K562 (cell line): ENCODE measurements around the gene PDE9A. TPM values are rescaled to one million over a fixed set of nuclear protein-coding genes. Genes with fewer than 3 reads are reported as not detected.

ENCODE experiments used
- ATAC-seq: fragments of 200-7000 bp; cut with Tn5 transposase; 3 replicates; pipeline ENCODE4 v1.9.1; 2020; ENCODE audit warnings: moderate library complexity
- BruUV-seq: library from RNA; stranded (reverse); fragments of 400-500 nt; replicated peaks from 2 replicates; lab custom pipeline; 2021; lab: Mats Ljungman, UMichigan
- CTCF ChIA-PET: fragments of 300-600 bp; formaldehyde crosslinking; extraction: SDS; loops from one replicate; lab custom pipeline; 2021; ENCODE audit warnings: low intra/inter-chr PET ratio; lab: Yijun Ruan, JAX
- POLR2A ChIA-PET: fragments of 300-600, 350-650 bp; sonication (Branson Sonifier 250); formaldehyde crosslinking; extraction: SDS; loops from one replicate; lab custom pipeline; 2021; ENCODE audit warnings: antibody characterized with exemption, inconsistent platforms; lab: Yijun Ruan, JAX
- DNase-seq, 4 experiments: peaks; one replicate each; pipeline versions ENCODE4 v3.0.0 to v3.0.0-alpha.2; 2011 to 2018; ENCODE audit warnings: low spot score in 3 of 4, mixed read lengths in 3 of 4; ENCODE audit errors: extremely low read depth in 1 of 4
- FAIRE-seq: peaks from 2 replicates; lab custom pipeline; 2011; peaks lifted over from hg19 to GRCh38; lab: Jason Lieb, UNC
- H2AFZ ChIP-seq: 2 replicates; pipeline ENCODE4 v1.6.0; 2011; ENCODE audit warnings: low read depth, low read length, control low read depth, inconsistent platforms
- H3K27ac ChIP-seq: fragments of 200-600 bp; 3 replicates; pipeline ENCODE4 v1.8.0; 2011; ENCODE audit warnings: low read depth, mild to moderate bottlenecking, control low read depth, inconsistent platforms, low read length, moderate library complexity, mixed read lengths; ENCODE audit errors: extremely low read depth
- H3K27me3 ChIP-seq, 2 experiments: fragments of 300-600 bp in 1 of 2; 2 replicates in 1 of 2; 3 replicates in 1 of 2; pipeline versions ENCODE4 v1.6.0 to v1.8.0; 2011; ENCODE audit warnings: inconsistent platforms in 2 of 2, low read length in 2 of 2, mild to moderate bottlenecking in 1 of 2, mixed read lengths in 1 of 2, moderate library complexity in 1 of 2; ENCODE audit not compliant: control insufficient read depth in 2 of 2, insufficient read depth in 2 of 2
- H3K36me3 ChIP-seq: fragments of 300-600 bp; 3 replicates; pipeline ENCODE4 v1.8.0; 2011; ENCODE audit warnings: mild to moderate bottlenecking, low read length, inconsistent platforms; ENCODE audit not compliant: control insufficient read depth, insufficient read depth
- H3K4me1 ChIP-seq, 2 experiments: fragments of 200-600 bp in 1 of 2; replicated peaks in 1 of 2; 2 replicates in 1 of 2; 3 replicates in 1 of 2; pipeline versions ENCODE4 v1.5.1 to v1.8.0; 2011; ENCODE audit warnings: inconsistent platforms in 2 of 2, low read length in 2 of 2, mild to moderate bottlenecking in 1 of 2, mixed read lengths in 1 of 2, moderate library complexity in 1 of 2; ENCODE audit not compliant: control insufficient read depth in 2 of 2, insufficient read depth in 2 of 2
- H3K4me2 ChIP-seq: 2 replicates; pipeline ENCODE4 v1.6.1; 2011; ENCODE audit warnings: low read length, control low read depth, inconsistent platforms, mixed read lengths; ENCODE audit not compliant: insufficient read depth
- H3K4me3 ChIP-seq: fragments of 200-600 bp; sonication (generic), shearing (Covaris generic); 2 replicates; pipeline ENCODE4 v1.5.1; 2016; ENCODE audit warnings: control low read depth, inconsistent platforms
- H3K79me2 ChIP-seq: fragments of 200-600 bp; 3 replicates; pipeline ENCODE4 v1.8.0; 2011; ENCODE audit warnings: low read length, inconsistent platforms; ENCODE audit not compliant: control insufficient read depth, insufficient read depth
- H3K9ac ChIP-seq, 2 experiments: 2 replicates each; pipeline versions ENCODE4 v1.6.0 to v1.6.1; 2011; ENCODE audit warnings: low read depth in 2 of 2, low read length in 2 of 2, control low read depth in 1 of 2, inconsistent platforms in 1 of 2, mild to moderate bottlenecking in 1 of 2, mixed read lengths in 1 of 2; ENCODE audit not compliant: insufficient read depth in 1 of 2
- H3K9me1 ChIP-seq: one replicate; pipeline ENCODE4 v1.6.0; 2011; ENCODE audit warnings: inconsistent platforms, mild to moderate bottlenecking, low read length, moderate library complexity; ENCODE audit not compliant: control insufficient read depth, insufficient read depth
- H3K9me3 ChIP-seq: replicated peaks from 2 replicates; pipeline ENCODE4 v1.5.1; 2011; ENCODE audit warnings: low read depth, low read length, inconsistent platforms; ENCODE audit not compliant: control insufficient read depth, insufficient read depth
- H4K20me1 ChIP-seq: replicated peaks from 2 replicates; pipeline ENCODE4 v1.6.1; 2011; ENCODE audit warnings: low read length, inconsistent platforms, mixed read lengths; ENCODE audit not compliant: control insufficient read depth, insufficient read depth
- RBM25 ChIP-seq: fragments of 200-400 bp; formaldehyde crosslinking; IDR thresholded peaks from 2 replicates; pipeline ENCODE4 v1.6.1; 2018; ENCODE audit warnings: low read length, low read depth, moderate library complexity; ENCODE audit not compliant: severe bottlenecking
- ZNF165 ChIP-seq: fragments of 250-450 bp; sonication (Bioruptor Pico); IDR thresholded peaks from 2 replicates; pipeline ENCODE4 v1.4.0; 2020; ENCODE audit warnings: borderline replicate concordance
- ZNF318 ChIP-seq, 2 experiments: fragments of 450-650 bp; IDR thresholded peaks; 2 replicates each; pipeline ENCODE4 v1.6.1; 2016; ENCODE audit warnings: mild to moderate bottlenecking in 2 of 2, borderline replicate concordance in 1 of 2, low read depth in 1 of 2, moderate library complexity in 1 of 2
- WGBS: fragments of 100-300 bp; shearing (Covaris generic); methylation state at CpG from one replicate; pipeline ENCODE4 v1.1.6; 2016; ENCODE audit warnings: low coverage, mixed read lengths; ENCODE audit not compliant: insufficient coverage; ENCODE audit errors: missing lambda C conversion rate; 5-methylcytosine and 5-hydroxymethylcytosine counted together
- in situ Hi-C: fragments of 300-500 bp; cut with MboI; formaldehyde crosslinking; loops from 4 replicates; pipeline ENCODE4 v1.15.0; 2018; ENCODE audit warnings: inconsistent platforms, mixed read lengths
- intact Hi-C: fragments of 100-400 bp; cut with micrococcal nuclease; formaldehyde crosslinking; loops from 2 replicates; pipeline ENCODE4 v1.14.2; 2022
- polyA plus RNA-seq, 8 experiments: library from polyadenylated mRNA; depleted of rRNA in 4 of 8; stranded (reverse) in 5 of 8; unstranded in 3 of 8; fragments of >200 nt; fragmentation: Nextera tagmentation in 2 of 8; fragmentation: Illumina TruSeq in 1 of 8; extraction: Ambion mirVana in 2 of 8; extraction: Trizol in 1 of 8; gene quantifications; 2 replicates each; pipeline versions ENCODE4 v1.2.1 to v1.2.3, GENCODE V29; 2011 to 2014; ENCODE audit warnings: inconsistent platforms in 1 of 8, missing spikeins in 1 of 8
- total RNA-seq, 7 experiments: library from RNA; depleted of rRNA in 6 of 7; stranded (reverse); fragments of >200 nt in 6 of 7; fragmentation: Illumina TruSeq in 2 of 7; extraction: Trizol in 2 of 7; gene quantifications; 2 replicates each; pipeline versions ENCODE4 v1.2.1 to v1.2.3, GENCODE V29; 2011 to 2021; ENCODE audit warnings: low replicate concordance in 1 of 7
- TF ChIP-seq, protein P1 (sequence below), 3 experiments: IDR thresholded peaks in 2 of 3; conservative IDR thresholded peaks in 1 of 3; 2 replicates each; pipeline ENCODE4 v1.5.1; 2011 to 2012; ENCODE audit warnings: low read length in 3 of 3, mild to moderate bottlenecking in 3 of 3, control low read depth in 2 of 3, improper control_type of control experiment in 1 of 3, inconsistent platforms in 1 of 3, low read depth in 1 of 3, mixed read lengths in 1 of 3, moderate library complexity in 1 of 3; ENCODE audit not compliant: insufficient read depth in 2 of 3

The PDE9A gene
- total and polyA plus RNA-seq, 9 of the 15 experiments (the other 6 are each of a cell fraction or from before 2014, with no cell fraction given) = 0.07 to 0.27 TPM; not detected in 7

GRCh38 chr21:42678618-42679295 lies 25.3 kb downstream of the PDE9A start:
- Histone ChIP-seq H3K27ac (no peak overlapping the region), H3K9me3 (no peaks in the 10 kb centered on the region), H3K4me2 (no peak overlapping the region), H3K9me1 (no peaks in the 10 kb centered on the region), H4K20me1 (peaks cover 19% of the 10 kb centered on the region), H3K79me2 (no peaks in the 10 kb centered on the region), H3K9ac (no peak overlapping the region), H3K36me3 (no peaks in the 10 kb centered on the region), H3K4me3 (no peak overlapping the region), H3K27me3 (peaks cover 76 to 98% of the 10 kb centered on the region in 2 experiments), H3K4me1 (no peaks in the 10 kb centered on the region), H2AFZ (no peak overlapping the region)
- CTCF ChIA-PET = no interaction called here
- TF ChIP-seq, protein P1, sequence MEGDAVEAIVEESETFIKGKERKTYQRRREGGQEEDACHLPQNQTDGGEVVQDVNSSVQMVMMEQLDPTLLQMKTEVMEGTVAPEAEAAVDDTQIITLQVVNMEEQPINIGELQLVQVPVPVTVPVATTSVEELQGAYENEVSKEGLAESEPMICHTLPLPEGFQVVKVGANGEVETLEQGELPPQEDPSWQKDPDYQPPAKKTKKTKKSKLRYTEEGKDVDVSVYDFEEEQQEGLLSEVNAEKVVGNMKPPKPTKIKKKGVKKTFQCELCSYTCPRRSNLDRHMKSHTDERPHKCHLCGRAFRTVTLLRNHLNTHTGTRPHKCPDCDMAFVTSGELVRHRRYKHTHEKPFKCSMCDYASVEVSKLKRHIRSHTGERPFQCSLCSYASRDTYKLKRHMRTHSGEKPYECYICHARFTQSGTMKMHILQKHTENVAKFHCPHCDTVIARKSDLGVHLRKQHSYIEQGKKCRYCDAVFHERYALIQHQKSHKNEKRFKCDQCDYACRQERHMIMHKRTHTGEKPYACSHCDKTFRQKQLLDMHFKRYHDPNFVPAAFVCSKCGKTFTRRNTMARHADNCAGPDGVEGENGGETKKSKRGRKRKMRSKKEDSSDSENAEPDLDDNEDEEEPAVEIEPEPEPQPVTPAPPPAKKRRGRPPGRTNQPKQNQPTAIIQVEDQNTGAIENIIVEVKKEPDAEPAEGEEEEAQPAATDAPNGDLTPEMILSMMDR (IDR thresholded peaks at IDR 0.05 in 2 of 3, conservative IDR thresholded peaks at IDR 0.05 in 1 of 3; ENCODE audit: insufficient read depth in 2 of 3, low read depth in 1 of 3, low read length in 3 of 3) = no peak
- TF ChIP-seq ZNF165 = no peak
- TF ChIP-seq ZNF318 (IDR thresholded peaks at IDR 0.05; ENCODE audit: borderline replicate concordance in 1 of 2, low read depth in 1 of 2) = no peak
- no peak for TF ChIP-seq RBM25
- ATAC-seq = no peak
- WGBS = 9% methylated on average over 22 of the region's 23 CpGs
- POLR2A ChIA-PET = interaction anchor here (1.2 kb wide), 1 partner anchor 13 kb away, joined by 5 read pairs; no protein-coding TSS in a partner anchor
- no peak for DNase-seq
- BruUV-seq = no TSS peak
- FAIRE-seq = no peak
- intact Hi-C loops (no loop called here), in situ Hi-C loops (no loop called here)
